Neural progenitor cell (in vitro differentiated cells): ENCODE measurements around the gene MAGEA2B.
"Not testable (repeated sequence)": the region's sequence is repeated elsewhere in the genome, so short reads cannot be mapped to it uniquely, and the experiment has no call there.

Experiments used
- CTCF ChIP-seq: fragments of 200-600 bp; sonication (generic); IDR thresholded peaks from 2 replicates; pipeline ENCODE4 v1.5.1; 2017; ENCODE audit warnings: antibody characterized with exemption, mild to moderate bottlenecking
- EZH2 ChIP-seq: fragments of 200-600 bp; sonication (generic); IDR thresholded peaks from 2 replicates; pipeline ENCODE4 v1.6.1; 2017; ENCODE audit warnings: antibody characterized with exemption, mild to moderate bottlenecking, moderate library complexity

GRCh38 chrX:152736528-152736927 lies 22.1 kb downstream of the MAGEA2B start:
- not testable (repeated sequence) for TF ChIP-seq CTCF, EZH2
